C4-2B (cell line): Measurements from ENCODE around the gene AHCYL1.

Source experiments
- H3K27ac ChIP-seq: fragments of 450-650 bp; 2 replicates; pipeline ENCODE4 v1.5.1; 2017
- ZFX ChIP-seq: fragments of 450-650 bp; IDR thresholded peaks from 2 replicates; pipeline ENCODE4 v1.6.1; 2017
- TF ChIP-seq, protein P1 (sequence below): fragments of 450-650 bp; conservative IDR thresholded peaks from 2 replicates; pipeline ENCODE4 v1.5.1; 2017; ENCODE audit warnings: mild to moderate bottlenecking

AHCYL1 gene

GRCh38 chr1:110056776-110057175, 72.2 kb downstream of the AHCYL1 start:
- no peak overlapping the region for H3K27ac ChIP-seq
- TF ChIP-seq, protein P1, sequence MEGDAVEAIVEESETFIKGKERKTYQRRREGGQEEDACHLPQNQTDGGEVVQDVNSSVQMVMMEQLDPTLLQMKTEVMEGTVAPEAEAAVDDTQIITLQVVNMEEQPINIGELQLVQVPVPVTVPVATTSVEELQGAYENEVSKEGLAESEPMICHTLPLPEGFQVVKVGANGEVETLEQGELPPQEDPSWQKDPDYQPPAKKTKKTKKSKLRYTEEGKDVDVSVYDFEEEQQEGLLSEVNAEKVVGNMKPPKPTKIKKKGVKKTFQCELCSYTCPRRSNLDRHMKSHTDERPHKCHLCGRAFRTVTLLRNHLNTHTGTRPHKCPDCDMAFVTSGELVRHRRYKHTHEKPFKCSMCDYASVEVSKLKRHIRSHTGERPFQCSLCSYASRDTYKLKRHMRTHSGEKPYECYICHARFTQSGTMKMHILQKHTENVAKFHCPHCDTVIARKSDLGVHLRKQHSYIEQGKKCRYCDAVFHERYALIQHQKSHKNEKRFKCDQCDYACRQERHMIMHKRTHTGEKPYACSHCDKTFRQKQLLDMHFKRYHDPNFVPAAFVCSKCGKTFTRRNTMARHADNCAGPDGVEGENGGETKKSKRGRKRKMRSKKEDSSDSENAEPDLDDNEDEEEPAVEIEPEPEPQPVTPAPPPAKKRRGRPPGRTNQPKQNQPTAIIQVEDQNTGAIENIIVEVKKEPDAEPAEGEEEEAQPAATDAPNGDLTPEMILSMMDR: no peak
- no peak for TF ChIP-seq ZFX

- H3K27ac ChIP-seq: no peak overlapping the region
- TF ChIP-seq ZFX: no peak
- TF ChIP-seq, protein P1: no peak
Measured at GRCh38 chr1:110057963-110058518, 73.5 kb downstream of the AHCYL1 start.

DNA sequence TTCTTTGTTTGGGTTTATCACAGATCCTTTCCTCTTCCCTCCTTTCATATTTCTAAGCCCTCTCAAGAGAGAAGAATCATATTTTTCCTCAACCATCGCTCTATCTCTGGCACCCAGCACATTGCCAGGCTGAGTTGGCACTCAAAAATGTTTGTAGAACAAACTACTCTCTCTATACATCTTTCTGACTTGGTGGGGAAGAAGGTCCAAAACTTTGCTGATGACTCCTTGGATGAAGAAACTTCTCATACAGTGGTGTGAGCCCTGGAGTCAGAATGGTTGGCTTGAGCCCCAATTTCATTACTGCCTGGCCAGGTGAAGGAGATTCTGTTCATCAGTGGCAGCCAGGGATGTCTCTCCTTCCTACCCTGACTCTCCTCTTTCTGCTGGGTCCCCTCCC, 74.0 kb downstream of the AHCYL1 start:
- no peak for TF ChIP-seq ZFX
- TF ChIP-seq, protein P1: no peak
- H3K27ac ChIP-seq: no peak overlapping the region

DNA sequence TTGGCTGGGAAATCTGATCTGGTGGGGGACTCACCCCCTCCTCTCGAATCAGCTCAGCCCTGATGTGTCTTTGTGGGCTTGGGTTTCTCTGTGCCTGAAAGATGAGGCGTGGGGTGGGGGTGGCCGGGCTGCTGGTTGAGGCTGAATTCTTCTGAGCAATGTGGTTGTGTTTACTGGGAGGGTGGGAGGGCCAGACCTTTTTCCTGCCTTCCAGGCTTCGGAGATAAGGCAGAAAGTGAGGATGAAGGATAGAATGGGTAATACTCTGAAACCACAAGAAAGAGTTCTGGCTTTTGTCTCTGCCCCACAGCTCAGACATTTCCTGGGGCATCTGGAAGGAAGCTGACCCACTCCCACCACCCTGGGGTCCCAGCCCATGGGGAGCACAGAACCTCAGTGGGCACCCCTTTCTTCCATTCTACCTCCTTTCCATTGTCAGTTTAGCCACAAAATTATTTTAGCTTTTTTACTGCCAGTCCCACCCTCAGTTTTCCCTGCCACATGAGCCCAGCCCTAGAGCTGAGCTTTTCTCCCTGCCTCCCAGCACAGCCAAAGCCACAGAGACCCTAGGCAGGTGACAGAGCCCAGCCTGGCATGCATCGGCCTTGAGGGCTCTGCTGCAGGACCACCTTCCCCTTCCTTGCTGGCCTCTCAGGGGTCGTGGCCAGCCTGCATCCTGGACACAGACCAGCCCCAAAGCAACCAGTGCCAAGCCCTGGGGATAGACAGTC, 74.7 kb downstream of the AHCYL1 start:
- no peak overlapping the region for H3K27ac ChIP-seq
- no peak for TF ChIP-seq ZFX
- TF ChIP-seq, protein P1: no peak

- H3K27ac ChIP-seq: no peak overlapping the region
- no peak for TF ChIP-seq ZFX
- TF ChIP-seq, protein P1: peak; percentile 96
Measured at GRCh38 chr1:110060034-110060661, 75.6 kb downstream of the AHCYL1 start.

DNA sequence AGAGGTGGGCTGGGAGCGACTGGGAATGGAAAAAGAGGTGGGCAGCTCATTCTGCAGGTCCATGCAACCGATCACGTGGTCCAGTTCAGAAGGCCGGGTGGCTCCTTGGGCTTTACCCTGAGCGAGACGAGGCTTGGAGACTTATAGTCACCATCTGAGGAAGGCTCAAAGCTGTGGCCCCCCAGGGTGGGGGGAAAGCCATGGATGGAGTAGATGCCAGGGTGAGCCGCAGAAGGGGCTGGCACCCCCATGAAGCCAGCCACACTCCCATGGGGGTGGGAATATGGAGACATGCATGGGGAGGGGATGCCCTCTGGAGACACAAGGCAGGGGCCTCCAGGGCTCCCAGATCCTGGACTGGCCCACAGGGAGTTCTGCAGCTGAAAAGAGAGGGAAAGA, 76.1 kb downstream of the AHCYL1 start:
- H3K27ac ChIP-seq: no peak overlapping the region
- TF ChIP-seq ZFX: no peak

DNA sequence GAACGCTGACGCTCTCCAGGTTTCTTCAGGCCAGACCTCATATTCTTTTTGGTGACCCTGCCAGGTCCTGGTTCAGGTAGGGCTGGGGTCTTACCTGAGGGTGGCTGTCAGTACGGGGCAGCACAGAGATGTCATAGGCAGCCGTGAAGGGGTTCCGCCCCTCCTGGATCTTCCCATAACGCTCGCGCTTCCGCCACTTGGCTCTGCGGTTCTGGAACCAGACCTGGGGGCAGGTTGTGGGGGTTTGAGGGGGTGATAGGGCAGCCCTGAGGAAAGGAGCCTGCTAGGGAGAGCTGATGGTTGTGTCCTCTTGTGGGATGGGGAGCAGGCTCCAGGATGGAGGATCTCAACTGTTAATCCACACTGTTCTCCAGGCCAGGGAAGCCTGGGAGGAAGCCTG, 76.8 kb downstream of the AHCYL1 start:
- TF ChIP-seq, protein P1: no peak
- TF ChIP-seq ZFX: no peak
- no peak overlapping the region for H3K27ac ChIP-seq
